Endothelial cell of umbilical vein (primary cell): ENCODE data around the gene TMEM135. TPM values are rescaled to one million over a fixed set of nuclear protein-coding genes. Genes with fewer than 3 reads are reported as not detected.

ENCODE experiments used
- BruUV-seq: library from RNA; stranded (reverse); fragments of 400-500 nt; replicated peaks from 2 replicates; lab custom pipeline; 2021; lab: Mats Ljungman, UMichigan
- CTCF ChIA-PET: fragments of 300-600, 350-600 bp; sonication (Branson Sonifier 250); formaldehyde crosslinking; loops from one replicate; lab custom pipeline; 2021; ENCODE audit warnings: antibody characterized with exemption, inconsistent platforms; lab: Charles Lee
- POLR2A ChIA-PET: fragments of 300-600, 350-600 bp; sonication (Branson Sonifier 250); formaldehyde crosslinking; loops from one replicate; lab custom pipeline; 2021; ENCODE audit warnings: antibody characterized with exemption, inconsistent platforms; lab: Charles Lee
- DNase-seq: peaks from one replicate; pipeline ENCODE4 v3.0.0-alpha.2; 2011; ENCODE audit warnings: low read depth, low spot score
- FAIRE-seq: peaks from 2 replicates; lab custom pipeline; 2011; peaks lifted over from hg19 to GRCh38; lab: Jason Lieb, UNC
- H2AFZ ChIP-seq: 2 replicates; pipeline ENCODE4 v1.6.0; 2012; ENCODE audit warnings: low read depth, low read length, control low read depth, inconsistent platforms
- H3K27ac ChIP-seq: 2 replicates; pipeline ENCODE4 v1.5.1; 2011; ENCODE audit warnings: low read depth, mild to moderate bottlenecking, control low read depth, low read length, moderate library complexity; ENCODE audit not compliant: insufficient read depth
- H3K27me3 ChIP-seq, 2 experiments: 2 replicates each; pipeline versions ENCODE4 v1.6.0 to v1.6.1; 2011; ENCODE audit warnings: low read length in 2 of 2, mixed read lengths in 1 of 2; ENCODE audit not compliant: control insufficient read depth in 2 of 2, insufficient read depth in 2 of 2
- H3K36me3 ChIP-seq, 2 experiments: 2 replicates in 1 of 2; 3 replicates in 1 of 2; pipeline ENCODE4 v1.5.1; 2011; ENCODE audit warnings: low read length in 2 of 2, mild to moderate bottlenecking in 1 of 2, moderate library complexity in 1 of 2; ENCODE audit not compliant: control insufficient read depth in 2 of 2, insufficient read depth in 2 of 2; ENCODE audit errors: extremely low read depth in 1 of 2
- H3K4me1 ChIP-seq: 3 replicates; pipeline ENCODE4 v1.5.1; 2011; ENCODE audit warnings: mild to moderate bottlenecking, low read length; ENCODE audit not compliant: control insufficient read depth, insufficient read depth; ENCODE audit errors: extremely low read depth
- H3K4me2 ChIP-seq: 2 replicates; pipeline ENCODE4 v1.6.1; 2011; ENCODE audit warnings: low read length, control low read depth, mixed read lengths; ENCODE audit not compliant: insufficient read depth
- H3K4me3 ChIP-seq, 3 experiments: fragments of 200-600 bp in 1 of 3; sonication (generic), shearing (Covaris generic) in 1 of 3; replicated peaks in 1 of 3; 2 replicates each; pipeline ENCODE4 v1.5.1; 2011 to 2016; ENCODE audit warnings: control low read depth in 3 of 3, low read length in 3 of 3, mild to moderate bottlenecking in 2 of 3, inconsistent platforms in 1 of 3, low read depth in 1 of 3, moderate library complexity in 1 of 3; ENCODE audit not compliant: insufficient read depth in 1 of 3
- H3K79me2 ChIP-seq: 2 replicates; pipeline ENCODE4 v1.6.0; 2012; ENCODE audit warnings: low read length, inconsistent platforms; ENCODE audit not compliant: control insufficient read depth, insufficient read depth
- H3K9ac ChIP-seq: replicated peaks from 2 replicates; pipeline ENCODE3; 2011; ENCODE audit warnings: low read length, control low read depth; ENCODE audit not compliant: insufficient read depth; ENCODE audit errors: extremely low read depth
- H3K9me1 ChIP-seq: replicated peaks from 3 replicates; pipeline ENCODE4 v1.6.0; 2011; ENCODE audit warnings: mild to moderate bottlenecking, low read length; ENCODE audit not compliant: control insufficient read depth, insufficient read depth; ENCODE audit errors: extremely low read depth
- H3K9me3 ChIP-seq: replicated peaks from 2 replicates; pipeline ENCODE4 v1.5.1; 2012; ENCODE audit warnings: low read length, inconsistent platforms; ENCODE audit not compliant: control insufficient read depth, insufficient read depth
- H4K20me1 ChIP-seq: replicated peaks from 2 replicates; pipeline ENCODE3; 2011; ENCODE audit warnings: mild to moderate bottlenecking, low read length; ENCODE audit not compliant: control insufficient read depth, insufficient read depth; ENCODE audit errors: extremely low read depth
- EZH2 ChIP-seq: IDR thresholded peaks from 2 replicates; pipeline ENCODE4 v1.6.1; 2012; ENCODE audit warnings: borderline replicate concordance, low read depth, mild to moderate bottlenecking, moderate library complexity, low read length, inconsistent platforms; ENCODE audit not compliant: severe bottlenecking
- FOS ChIP-seq: IDR thresholded peaks from 2 replicates; pipeline ENCODE4 v1.6.1; 2011; ENCODE audit warnings: mild to moderate bottlenecking, low read length, moderate library complexity, borderline replicate concordance; ENCODE audit not compliant: insufficient read depth
- GATA2 ChIP-seq: IDR thresholded peaks from 2 replicates; pipeline ENCODE4 v1.7.0; 2011; ENCODE audit warnings: low read depth, mild to moderate bottlenecking, moderate library complexity, mixed read lengths, low read length; ENCODE audit not compliant: insufficient read length, insufficient read depth
- JUN ChIP-seq: IDR thresholded peaks from 2 replicates; pipeline ENCODE4 v1.6.1; 2011; ENCODE audit warnings: borderline replicate concordance, low read depth; ENCODE audit not compliant: insufficient read length, insufficient read depth
- MYC ChIP-seq: IDR thresholded peaks from one replicate; pipeline ENCODE4 v1.6.1; 2011; ENCODE audit warnings: mild to moderate bottlenecking, low read depth, low read length
- POLR2A ChIP-seq: IDR thresholded peaks from 2 replicates; pipeline ENCODE4 v1.6.1; 2012; ENCODE audit warnings: low read depth, mild to moderate bottlenecking, control low read depth, low read length
- POLR2AphosphoS5 ChIP-seq: IDR thresholded peaks from 2 replicates; pipeline ENCODE4 v1.6.1; 2012; ENCODE audit warnings: low read depth, mild to moderate bottlenecking, control low read depth, low read length, moderate library complexity; ENCODE audit not compliant: insufficient read depth
- dilution Hi-C: fragments of 300-500 bp; cut with MboI; formaldehyde crosslinking; loops from one replicate; pipeline ENCODE4 v1.15.0; 2019; ENCODE audit warnings: low sequenced_read_pairs; ENCODE audit not compliant: extremely low pct_ligation_motif_present
- intact Hi-C: fragments of 100-400 bp; cut with micrococcal nuclease; formaldehyde crosslinking; loops from one replicate; pipeline ENCODE4 v1.10.0; 2022
- polyA plus RNA-seq, 4 experiments: library from polyadenylated mRNA; depleted of rRNA in 3 of 4; stranded (reverse) in 3 of 4; unstranded in 1 of 4; fragments of >200 nt; gene quantifications; 2 replicates each; pipeline versions ENCODE4 v1.2.1 to v1.2.3, GENCODE V29; 2011 to 2012; ENCODE audit warnings: missing spikeins in 1 of 4
- total RNA-seq: library from RNA; stranded (reverse); gene quantifications from 2 replicates; pipeline ENCODE4 v1.2.3, GENCODE V29; 2021
- TF ChIP-seq, protein P1 (sequence below): IDR thresholded peaks from 2 replicates; pipeline ENCODE4 v1.6.1; 2011; ENCODE audit not compliant: insufficient read depth, insufficient read length
- TF ChIP-seq, protein P2 (sequence below), 2 donors: IDR thresholded peaks; 1 replicate in 1 of 2; 2 replicates in 1 of 2; pipeline ENCODE4 v1.5.1; 2011; ENCODE audit warnings: low read length in 2 of 2, mild to moderate bottlenecking in 2 of 2, moderate library complexity in 2 of 2, control low read depth in 1 of 2, inconsistent platforms in 1 of 2, low read depth in 1 of 2; ENCODE audit not compliant: insufficient read depth in 1 of 2; ENCODE audit errors: extremely low read depth in 1 of 2

Gene TMEM135
- total and polyA plus RNA-seq, 2 donors (not counting 3 experiments of a cell fraction or from before 2014, with no cell fraction given): 12.3 to 33.2 TPM

DNA sequence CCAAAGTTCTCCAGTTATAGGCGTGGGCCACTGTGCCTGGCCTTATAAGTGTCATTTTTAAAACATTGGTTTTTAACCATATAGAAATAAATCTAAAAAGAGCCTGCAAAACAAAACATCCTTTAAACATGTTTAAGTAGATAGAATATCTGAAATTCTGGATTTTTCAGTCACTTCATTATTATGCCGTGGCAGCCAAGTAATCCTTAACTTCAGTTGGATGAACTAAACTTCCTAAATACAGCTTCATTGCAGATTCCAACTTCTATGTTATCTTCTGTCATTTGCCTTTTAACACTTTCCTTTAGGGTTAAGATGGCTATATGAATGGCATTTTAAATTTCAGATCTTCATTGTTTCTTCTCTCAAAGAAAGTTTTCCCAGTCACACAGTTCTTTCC lies 291.4 kb downstream of the TMEM135 start:
- H3K79me2 ChIP-seq: no peaks in the 10 kb centered on the region
- TF ChIP-seq JUN: no peak
- no peak for TF ChIP-seq POLR2A
- TF ChIP-seq POLR2AphosphoS5: no peak
- TF ChIP-seq, protein P1, sequence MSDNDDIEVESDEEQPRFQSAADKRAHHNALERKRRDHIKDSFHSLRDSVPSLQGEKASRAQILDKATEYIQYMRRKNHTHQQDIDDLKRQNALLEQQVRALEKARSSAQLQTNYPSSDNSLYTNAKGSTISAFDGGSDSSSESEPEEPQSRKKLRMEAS: no peak
- TF ChIP-seq FOS: no peak
- TF ChIP-seq EZH2: no peak
- TF ChIP-seq GATA2: no peak
- TF ChIP-seq MYC: no peak
- no peaks in the 10 kb centered on the region for H3K9me3 ChIP-seq
- no peaks in the 10 kb centered on the region for H3K9me1 ChIP-seq
- no peak overlapping the region for H3K27ac ChIP-seq
- ChIA-PET POLR2A (no interaction called here), CTCF (no interaction called here)
- H3K36me3 ChIP-seq: no peaks in the 10 kb centered on the region
- intact Hi-C loops (no loop called here), dilution Hi-C loops (no loop called here)
- DNase-seq: no peak
- no peak for FAIRE-seq
- BruUV-seq: no TSS peak
- no peak overlapping the region for H3K4me3 ChIP-seq
- H2AFZ ChIP-seq: no peak overlapping the region
- H3K4me2 ChIP-seq: no peak overlapping the region
- H3K27me3 ChIP-seq: no peaks in the 10 kb centered on the region
- no peak overlapping the region for H3K9ac ChIP-seq
- H4K20me1 ChIP-seq: no peaks in the 10 kb centered on the region
- no peaks in the 10 kb centered on the region for H3K4me1 ChIP-seq

DNA sequence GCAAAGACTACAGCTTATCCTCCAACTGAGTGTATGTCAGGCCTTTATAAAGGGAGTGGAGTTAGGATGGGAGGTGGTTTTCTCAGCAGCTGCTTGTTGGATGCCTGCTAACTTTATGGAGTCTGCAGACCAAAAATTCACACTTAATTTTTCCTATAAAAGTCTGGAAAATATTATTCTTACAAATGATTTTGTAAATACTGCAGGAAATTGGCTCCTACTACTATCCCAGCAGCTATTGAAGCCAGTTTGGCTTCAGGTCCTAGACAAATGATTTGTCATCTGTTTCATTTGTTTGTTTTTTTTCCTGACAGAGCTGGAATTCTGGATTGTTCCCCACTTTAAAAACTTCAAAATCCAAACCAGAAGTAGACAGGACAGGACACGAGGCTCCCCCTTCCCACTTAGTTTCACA lies 292.5 kb downstream of the TMEM135 start:
- H3K4me1 ChIP-seq: no peaks in the 10 kb centered on the region
- CTCF ChIA-PET: no interaction called here
- FAIRE-seq (no peak), DNase-seq (no peak)
- dilution Hi-C loops (no loop called here), intact Hi-C loops (no loop called here)
- H4K20me1 ChIP-seq: no peaks in the 10 kb centered on the region
- H3K27ac ChIP-seq: no peak overlapping the region
- H3K9ac ChIP-seq: no peak overlapping the region
- BruUV-seq: no TSS peak
- H3K9me1 ChIP-seq: no peaks in the 10 kb centered on the region
- no peak overlapping the region for H3K4me3 ChIP-seq
- POLR2A ChIA-PET: no interaction called here
- H2AFZ ChIP-seq: no peak overlapping the region
- no peaks in the 10 kb centered on the region for H3K36me3 ChIP-seq
- no peaks in the 10 kb centered on the region for H3K27me3 ChIP-seq
- no peaks in the 10 kb centered on the region for H3K79me2 ChIP-seq
- no peak overlapping the region for H3K4me2 ChIP-seq
- no peaks in the 10 kb centered on the region for H3K9me3 ChIP-seq
- TF ChIP-seq POLR2A (no peak), MYC (no peak), FOS (no peak), JUN (no peak), POLR2AphosphoS5 (no peak), EZH2 (no peak)
- TF ChIP-seq, protein P2, sequence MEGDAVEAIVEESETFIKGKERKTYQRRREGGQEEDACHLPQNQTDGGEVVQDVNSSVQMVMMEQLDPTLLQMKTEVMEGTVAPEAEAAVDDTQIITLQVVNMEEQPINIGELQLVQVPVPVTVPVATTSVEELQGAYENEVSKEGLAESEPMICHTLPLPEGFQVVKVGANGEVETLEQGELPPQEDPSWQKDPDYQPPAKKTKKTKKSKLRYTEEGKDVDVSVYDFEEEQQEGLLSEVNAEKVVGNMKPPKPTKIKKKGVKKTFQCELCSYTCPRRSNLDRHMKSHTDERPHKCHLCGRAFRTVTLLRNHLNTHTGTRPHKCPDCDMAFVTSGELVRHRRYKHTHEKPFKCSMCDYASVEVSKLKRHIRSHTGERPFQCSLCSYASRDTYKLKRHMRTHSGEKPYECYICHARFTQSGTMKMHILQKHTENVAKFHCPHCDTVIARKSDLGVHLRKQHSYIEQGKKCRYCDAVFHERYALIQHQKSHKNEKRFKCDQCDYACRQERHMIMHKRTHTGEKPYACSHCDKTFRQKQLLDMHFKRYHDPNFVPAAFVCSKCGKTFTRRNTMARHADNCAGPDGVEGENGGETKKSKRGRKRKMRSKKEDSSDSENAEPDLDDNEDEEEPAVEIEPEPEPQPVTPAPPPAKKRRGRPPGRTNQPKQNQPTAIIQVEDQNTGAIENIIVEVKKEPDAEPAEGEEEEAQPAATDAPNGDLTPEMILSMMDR (IDR thresholded peaks at IDR 0.05; ENCODE audit: extremely low read depth in 1 of 2, insufficient read depth in 1 of 2, low read depth in 1 of 2, low read length in 2 of 2): no peak
- TF ChIP-seq, protein P1: no peak
